Measurements from ENCODE around the gene SPACA7. TPM values are rescaled to one million over a fixed set of nuclear protein-coding genes. Genes with fewer than 3 reads are reported as not detected.

Gene SPACA7
- total and polyA plus RNA-seq, 9 donors: not detected

DNA sequence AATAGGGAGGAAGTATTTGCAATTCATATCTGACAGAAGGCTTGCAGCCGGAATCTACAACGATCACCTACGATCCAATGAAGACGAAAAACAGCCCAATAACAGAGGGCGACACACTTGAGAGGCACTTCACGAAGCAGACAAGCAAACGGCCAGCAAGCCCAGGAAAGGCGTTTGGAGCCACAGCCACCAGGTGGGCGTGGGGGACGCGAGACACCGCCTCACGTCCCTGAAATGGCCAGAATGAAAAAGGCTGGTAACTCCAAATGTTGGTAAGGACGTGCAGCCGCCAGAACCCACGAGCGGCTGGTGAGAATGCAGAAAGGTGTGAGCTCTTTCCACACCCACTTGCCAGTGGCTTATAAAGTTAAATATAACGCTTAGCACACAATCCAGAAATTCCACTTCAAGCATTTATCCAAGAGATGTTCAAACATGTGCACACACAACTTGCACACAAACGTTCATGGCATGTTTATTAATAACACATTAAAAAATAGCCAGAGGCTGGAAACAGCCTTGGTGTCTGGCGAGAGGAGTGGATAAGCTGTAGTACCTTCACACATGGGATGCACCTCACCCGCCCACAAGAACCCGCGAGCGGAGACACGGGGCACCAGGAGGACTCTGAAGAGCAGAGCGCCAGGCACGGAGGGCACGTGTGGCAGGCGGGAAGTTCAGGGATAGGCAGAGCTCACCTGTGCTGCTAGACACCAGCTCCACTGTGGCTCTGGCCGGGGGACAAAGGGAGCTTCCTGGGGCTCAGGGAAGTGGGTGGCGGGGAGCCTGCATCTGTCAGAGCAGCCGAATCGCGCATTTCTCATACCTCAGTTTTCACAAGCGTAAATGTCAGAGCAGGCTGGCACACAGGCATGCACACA is 89.3 kb downstream of the SPACA7 start:
- Histone ChIP-seq H3K27ac (ENCODE audit: low read length) (no peak overlapping the region), H3K27me3 (ENCODE audit: control insufficient read depth, insufficient read depth, low read length) (peaks cover 2% of the 10 kb centered on the region), H3K9me3 (replicated peaks; ENCODE audit: control insufficient read depth, low read depth, low read length) (no peaks in the 10 kb centered on the region), H3K36me3 (ENCODE audit: control insufficient read depth, insufficient read depth, low read length) (no peaks in the 10 kb centered on the region), H3K4me3 (ENCODE audit: low read length) (no peak overlapping the region), H3K4me1 (ENCODE audit: control insufficient read depth, insufficient read depth, low read length) (no peaks in the 10 kb centered on the region)
- WGBS (ENCODE audit: insufficient coverage): 82% methylated on average over 27 of the region's 35 CpGs
- DNase-seq: no peak

DNA sequence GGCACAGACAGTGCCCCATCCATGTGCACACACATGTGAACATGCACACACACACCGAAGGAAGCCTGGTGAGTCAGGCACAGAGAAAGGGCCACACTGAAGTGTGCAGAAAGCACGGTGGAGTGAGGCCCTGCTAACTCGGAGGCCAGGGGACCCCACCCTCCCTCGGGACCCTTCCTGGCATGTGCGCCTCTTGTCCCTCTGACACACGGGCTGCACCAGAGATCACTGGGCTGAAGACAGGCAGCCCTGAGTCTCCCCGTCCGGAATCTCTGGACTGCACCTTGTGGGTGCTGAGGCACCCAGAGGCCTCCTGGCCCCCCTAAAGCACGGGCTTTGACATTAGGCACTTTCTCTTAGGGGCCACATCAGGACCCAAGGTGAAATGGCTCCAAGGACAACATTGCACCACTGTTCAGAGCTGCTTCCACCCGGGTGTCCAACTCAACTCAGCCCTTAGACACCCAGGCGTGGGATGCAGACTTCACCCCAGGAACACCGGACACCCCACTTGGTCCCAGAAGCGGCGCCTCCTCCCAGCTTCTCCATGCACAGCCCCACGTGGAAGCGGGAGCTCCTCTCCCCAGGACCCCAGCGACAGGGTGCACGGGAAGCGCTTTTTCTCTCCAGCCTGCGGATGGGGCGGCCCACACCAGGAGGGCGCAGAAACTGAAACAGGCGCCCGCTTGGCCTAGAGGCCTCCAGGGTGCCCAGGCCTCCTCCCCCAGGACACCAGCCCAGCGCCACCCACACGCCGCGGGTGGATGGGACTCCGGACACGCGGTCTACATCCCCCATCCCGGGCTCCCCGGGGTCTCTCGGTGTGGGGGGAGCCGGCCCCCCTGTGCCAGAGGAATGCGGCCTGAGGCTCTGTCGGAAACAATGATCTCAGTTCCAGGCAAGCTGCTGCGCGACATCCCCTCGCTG is 90.2 kb downstream of the SPACA7 start:
- DNase-seq: peak; percentile 16
- H3K4me1 ChIP-seq (ENCODE audit: control insufficient read depth, insufficient read depth, low read length): no peaks in the 10 kb centered on the region
- no peak overlapping the region for H3K4me3 ChIP-seq (ENCODE audit: low read length)
- H3K9me3 ChIP-seq (replicated peaks; ENCODE audit: control insufficient read depth, low read depth, low read length): no peaks in the 10 kb centered on the region
- peaks cover 2% of the 10 kb centered on the region for H3K27me3 ChIP-seq (ENCODE audit: control insufficient read depth, insufficient read depth, low read length)
- no peaks in the 10 kb centered on the region for H3K36me3 ChIP-seq (ENCODE audit: control insufficient read depth, insufficient read depth, low read length)
- H3K27ac ChIP-seq (ENCODE audit: low read length): no peak overlapping the region
- WGBS (ENCODE audit: insufficient coverage): 73% methylated on average over 26 of the region's 40 CpGs

DNA sequence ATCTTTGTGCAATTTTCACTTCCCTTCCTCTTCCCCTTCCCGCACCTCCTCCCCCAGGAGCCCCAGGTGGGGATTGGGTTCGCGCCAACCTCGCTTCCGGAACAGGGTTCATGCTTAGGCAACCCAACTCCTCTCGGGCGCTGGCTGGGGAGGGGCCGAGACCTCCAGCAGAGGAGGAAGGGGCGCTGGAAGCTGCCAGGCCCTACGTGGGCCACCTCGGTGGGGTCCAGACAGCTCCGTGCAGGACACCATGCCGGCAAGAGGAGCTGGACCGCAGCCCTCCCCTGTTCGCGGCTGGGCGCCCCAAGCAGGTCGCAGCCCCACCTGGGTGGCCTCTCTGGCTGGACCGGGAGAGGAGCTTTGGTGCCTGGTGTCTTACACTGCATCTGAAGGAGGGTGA is 91.1 kb downstream of the SPACA7 start:
- Histone ChIP-seq H3K4me1 (ENCODE audit: control insufficient read depth, insufficient read depth, low read length) (no peaks in the 10 kb centered on the region), H3K9me3 (replicated peaks; ENCODE audit: control insufficient read depth, low read depth, low read length) (no peaks in the 10 kb centered on the region), H3K27me3 (ENCODE audit: control insufficient read depth, insufficient read depth, low read length) (peaks cover 2% of the 10 kb centered on the region), H3K4me3 (ENCODE audit: low read length) (no peak overlapping the region), H3K36me3 (ENCODE audit: control insufficient read depth, insufficient read depth, low read length) (no peaks in the 10 kb centered on the region), H3K27ac (ENCODE audit: low read length) (no peak overlapping the region)
- no peak for DNase-seq
- 32% methylated on average over 18 of the region's 19 CpGs for WGBS (ENCODE audit: insufficient coverage)

DNA sequence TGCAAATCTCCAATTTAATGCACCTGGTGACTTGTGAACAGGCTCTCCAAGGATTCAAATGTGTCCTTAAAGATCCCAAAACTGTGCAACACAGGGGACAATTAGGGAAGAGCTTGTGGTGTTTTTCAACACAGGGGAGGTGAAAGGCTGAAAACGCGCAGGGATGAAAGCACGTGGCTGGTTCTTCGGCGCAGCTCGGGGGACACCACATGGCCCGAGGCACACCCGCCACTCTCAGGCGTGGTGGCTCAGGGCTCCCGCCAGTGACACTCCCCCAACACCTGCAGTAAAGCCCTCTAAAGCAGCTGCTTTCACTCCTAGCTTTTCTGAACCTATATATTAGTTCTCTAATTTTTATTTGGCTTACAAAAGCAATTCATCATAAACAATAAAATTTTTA is 91.9 kb downstream of the SPACA7 start:
- Histone ChIP-seq H3K27me3 (ENCODE audit: control insufficient read depth, insufficient read depth, low read length) (peaks cover 2% of the 10 kb centered on the region), H3K36me3 (ENCODE audit: control insufficient read depth, insufficient read depth, low read length) (no peaks in the 10 kb centered on the region), H3K9me3 (replicated peaks; ENCODE audit: control insufficient read depth, low read depth, low read length) (no peaks in the 10 kb centered on the region), H3K27ac (ENCODE audit: low read length) (no peak overlapping the region), H3K4me1 (ENCODE audit: control insufficient read depth, insufficient read depth, low read length) (no peaks in the 10 kb centered on the region), H3K4me3 (ENCODE audit: low read length) (no peak overlapping the region)
- no peak for DNase-seq
- 56% methylated on average over 6 of the region's 10 CpGs for WGBS (ENCODE audit: insufficient coverage)

DNA sequence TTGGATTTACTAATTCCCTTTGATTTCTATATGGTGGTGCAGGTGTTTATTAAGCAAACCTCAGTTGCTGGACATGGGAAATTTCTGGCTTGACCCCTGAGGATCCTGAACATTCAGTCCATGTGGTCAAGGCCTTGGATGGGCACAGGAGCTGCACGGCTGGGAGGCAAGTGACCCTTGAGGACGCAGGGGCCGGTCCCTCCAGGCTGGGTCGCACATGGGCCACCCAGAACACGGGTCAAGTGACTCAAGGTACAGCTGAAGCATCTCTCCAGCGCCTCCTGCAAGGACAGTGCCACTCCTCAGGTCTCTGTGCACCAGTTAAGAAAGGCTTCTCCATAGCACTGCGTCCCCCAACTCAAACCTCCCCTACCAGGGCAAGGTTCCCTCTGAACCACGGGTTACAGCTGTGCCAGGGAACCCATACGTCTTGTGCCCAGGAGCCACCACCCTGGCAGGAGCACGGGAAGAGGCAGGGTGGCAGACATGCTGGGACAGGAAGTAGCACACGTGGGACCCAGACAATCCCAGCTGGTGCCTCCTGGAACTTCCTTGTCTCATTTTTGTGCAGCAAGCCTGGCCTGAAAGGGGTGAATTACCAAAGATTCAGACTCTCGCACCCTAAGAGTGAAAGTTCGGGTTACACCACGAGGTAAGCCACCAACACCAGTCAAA is 93.1 kb downstream of the SPACA7 start:
- H3K36me3 ChIP-seq (ENCODE audit: control insufficient read depth, insufficient read depth, low read length): no peaks in the 10 kb centered on the region
- H3K27ac ChIP-seq (ENCODE audit: low read length): no peak overlapping the region
- H3K9me3 ChIP-seq (replicated peaks; ENCODE audit: control insufficient read depth, low read depth, low read length): no peaks in the 10 kb centered on the region
- H3K4me1 ChIP-seq (ENCODE audit: control insufficient read depth, insufficient read depth, low read length): no peaks in the 10 kb centered on the region
- 82% methylated on average over 11 of the region's 14 CpGs for WGBS (ENCODE audit: insufficient coverage)
- H3K27me3 ChIP-seq (ENCODE audit: control insufficient read depth, insufficient read depth, low read length): peaks cover 2% of the 10 kb centered on the region
- DNase-seq: no peak
- H3K4me3 ChIP-seq (ENCODE audit: low read length): no peak overlapping the region

DNA sequence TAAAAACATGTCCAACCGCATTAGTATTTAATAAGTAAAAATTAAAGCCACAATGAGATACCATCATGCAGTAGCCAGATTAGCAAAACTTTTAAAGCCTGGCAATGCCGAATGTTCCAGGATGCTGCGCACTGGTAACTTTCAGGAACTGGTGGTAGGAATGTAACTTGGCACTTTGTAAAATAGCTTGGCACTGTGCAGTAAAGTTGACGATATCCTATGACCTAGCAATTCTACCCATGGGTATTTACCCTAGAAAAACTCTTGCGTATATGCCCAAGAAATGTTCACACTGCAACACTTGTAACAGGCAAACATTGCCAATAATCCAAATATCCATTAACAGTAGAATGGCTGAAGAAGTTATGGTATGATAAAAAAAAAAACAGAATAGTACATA is 97.7 kb downstream of the SPACA7 start:
- H3K36me3 ChIP-seq (ENCODE audit: control insufficient read depth, insufficient read depth, low read length): no peaks in the 10 kb centered on the region
- DNase-seq: no peak
- no peak overlapping the region for H3K27ac ChIP-seq (ENCODE audit: low read length)
- H3K9me3 ChIP-seq (replicated peaks; ENCODE audit: control insufficient read depth, low read depth, low read length): no peaks in the 10 kb centered on the region
- WGBS (ENCODE audit: insufficient coverage): no CpG with 5 or more reads among the region's 5 CpGs
- H3K4me1 ChIP-seq (ENCODE audit: control insufficient read depth, insufficient read depth, low read length): no peaks in the 10 kb centered on the region
- H3K27me3 ChIP-seq (ENCODE audit: control insufficient read depth, insufficient read depth, low read length): no peaks in the 10 kb centered on the region
- no peak overlapping the region for H3K4me3 ChIP-seq (ENCODE audit: low read length)

DNA sequence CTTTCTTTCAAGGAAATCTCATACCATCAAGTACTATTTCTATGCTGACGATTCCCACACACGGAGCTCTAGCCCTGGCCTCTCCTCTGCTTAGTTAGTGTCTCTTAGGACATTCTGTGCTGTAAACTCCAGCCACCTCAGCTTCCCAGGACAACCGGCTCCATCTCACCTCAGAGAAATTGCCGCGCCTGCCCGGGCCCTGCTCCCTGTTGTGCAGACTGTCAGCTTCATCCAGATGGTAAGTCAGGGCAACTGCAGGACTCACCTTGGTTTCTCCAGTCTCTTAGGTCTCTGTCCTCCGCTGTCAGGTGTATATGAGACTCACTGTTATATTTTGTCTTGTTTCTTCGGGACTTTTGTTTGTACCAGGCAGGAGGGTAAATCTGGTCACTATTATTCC is 98.7 kb downstream of the SPACA7 start:
- H3K4me3 ChIP-seq (ENCODE audit: low read length): no peak overlapping the region
- H3K4me1 ChIP-seq (ENCODE audit: control insufficient read depth, insufficient read depth, low read length): no peaks in the 10 kb centered on the region
- no peaks in the 10 kb centered on the region for H3K9me3 ChIP-seq (replicated peaks; ENCODE audit: control insufficient read depth, low read depth, low read length)
- H3K27ac ChIP-seq (ENCODE audit: low read length): no peak overlapping the region
- DNase-seq: no peak
- H3K36me3 ChIP-seq (ENCODE audit: control insufficient read depth, insufficient read depth, low read length): no peaks in the 10 kb centered on the region
- WGBS (ENCODE audit: insufficient coverage): 47% methylated on average over 6 of the region's 8 CpGs
- no peaks in the 10 kb centered on the region for H3K27me3 ChIP-seq (ENCODE audit: control insufficient read depth, insufficient read depth, low read length)

DNA sequence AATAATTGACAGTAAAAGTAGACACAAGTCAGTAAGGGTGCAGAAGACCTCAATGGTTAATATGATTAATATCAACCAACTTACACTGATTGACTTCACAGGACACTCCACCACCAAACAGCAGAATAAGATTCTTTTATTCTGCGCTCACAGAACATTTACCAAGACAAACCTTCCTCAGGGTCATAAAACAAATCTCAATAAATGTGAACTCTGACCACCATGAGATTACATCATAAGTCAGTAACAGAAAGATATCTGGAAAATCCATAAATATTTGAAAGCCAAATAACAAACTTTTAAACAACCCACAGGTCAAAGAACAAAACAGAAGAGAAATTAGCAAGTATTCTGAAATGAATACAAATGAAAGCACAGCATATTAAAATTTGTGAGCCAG is 99.7 kb downstream of the SPACA7 start:
- H3K4me3 ChIP-seq (ENCODE audit: low read length): no peak overlapping the region
- no CpG with 5 or more reads among the region's 1 CpG for WGBS (ENCODE audit: insufficient coverage)
- DNase-seq: no peak
- no peaks in the 10 kb centered on the region for H3K27me3 ChIP-seq (ENCODE audit: control insufficient read depth, insufficient read depth, low read length)
- no peak overlapping the region for H3K27ac ChIP-seq (ENCODE audit: low read length)
- no peaks in the 10 kb centered on the region for H3K9me3 ChIP-seq (replicated peaks; ENCODE audit: control insufficient read depth, low read depth, low read length)
- no peaks in the 10 kb centered on the region for H3K36me3 ChIP-seq (ENCODE audit: control insufficient read depth, insufficient read depth, low read length)
- no peaks in the 10 kb centered on the region for H3K4me1 ChIP-seq (ENCODE audit: control insufficient read depth, insufficient read depth, low read length)

DNA sequence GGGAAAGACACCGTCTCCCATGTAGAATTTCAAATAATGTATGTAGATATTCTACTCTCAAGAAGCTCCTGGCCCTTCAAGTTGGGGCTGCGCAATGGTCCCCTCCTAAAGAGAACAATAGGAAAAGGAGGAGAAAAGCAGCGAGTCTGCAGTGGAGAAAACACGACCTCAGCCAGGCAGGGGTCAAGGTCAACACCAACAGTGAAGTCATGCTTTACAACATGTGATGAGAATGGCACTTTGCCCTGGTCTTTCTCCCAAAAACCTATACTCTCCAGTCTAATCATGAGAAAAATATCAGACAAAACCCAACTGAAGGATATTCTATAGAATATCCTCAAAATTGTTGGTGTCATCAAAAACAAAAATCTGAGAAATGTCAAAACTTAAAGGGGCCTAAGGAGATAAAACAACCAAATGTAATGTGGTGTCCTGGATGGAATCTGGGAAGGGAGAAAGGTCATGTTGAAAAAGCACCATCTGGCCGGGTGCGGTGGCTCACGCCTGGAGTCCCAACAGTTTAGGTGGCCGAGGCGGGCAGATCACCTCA is 101.0 kb downstream of the SPACA7 start:
- no peaks in the 10 kb centered on the region for H3K27me3 ChIP-seq (ENCODE audit: control insufficient read depth, insufficient read depth, low read length)
- DNase-seq: no peak
- no peak overlapping the region for H3K4me3 ChIP-seq (ENCODE audit: low read length)
- no peak overlapping the region for H3K27ac ChIP-seq (ENCODE audit: low read length)
- H3K36me3 ChIP-seq (ENCODE audit: control insufficient read depth, insufficient read depth, low read length): no peaks in the 10 kb centered on the region
- 100% methylated on average over 2 of the region's 9 CpGs for WGBS (ENCODE audit: insufficient coverage)
- H3K4me1 ChIP-seq (ENCODE audit: control insufficient read depth, insufficient read depth, low read length): no peaks in the 10 kb centered on the region
- no peaks in the 10 kb centered on the region for H3K9me3 ChIP-seq (replicated peaks; ENCODE audit: control insufficient read depth, low read depth, low read length)
